Mucosa of rectum (tissue), 2 donors: ENCODE results near the gene ZNF236.
"Not testable (repeated sequence)": the region's sequence is repeated elsewhere in the genome, so short reads cannot be mapped to it uniquely, and the experiment has no call there.

Experiments
- H3K27ac ChIP-seq, 2 donors: one replicate each; pipeline ENCODE4 v1.7.0; 2013; ENCODE audit warnings: inconsistent platforms in 2 of 2, low read depth in 2 of 2, low read length in 2 of 2
- H3K27me3 ChIP-seq, 2 donors: one replicate each; pipeline ENCODE4 v1.7.0; 2013; ENCODE audit warnings: low read length in 2 of 2; ENCODE audit not compliant: control insufficient read depth in 2 of 2, insufficient read depth in 2 of 2
- H3K36me3 ChIP-seq, 2 donors: one replicate each; pipeline ENCODE4 v1.7.0; 2013; ENCODE audit warnings: low read length in 2 of 2; ENCODE audit not compliant: control insufficient read depth in 2 of 2, insufficient read depth in 2 of 2
- H3K4me1 ChIP-seq, 2 donors: one replicate each; pipeline ENCODE4 v1.7.0; 2013; ENCODE audit warnings: low read length in 2 of 2, mild to moderate bottlenecking in 1 of 2; ENCODE audit not compliant: control insufficient read depth in 2 of 2, insufficient read depth in 2 of 2
- H3K4me3 ChIP-seq, 2 donors: one replicate each; pipeline ENCODE4 v1.7.0; 2013; ENCODE audit warnings: low read length in 2 of 2
- H3K9ac ChIP-seq, 2 donors: one replicate each; pipeline ENCODE4 v1.7.0; 2013; ENCODE audit warnings: low read length in 2 of 2, low read depth in 1 of 2, mild to moderate bottlenecking in 1 of 2
- H3K9me3 ChIP-seq, 2 donors: one replicate each; pipeline ENCODE4 v1.7.0; 2013; ENCODE audit warnings: low read length in 2 of 2; ENCODE audit not compliant: control insufficient read depth in 2 of 2
- donor health status: healthy.
- donor health status: Normal muscosa, but diverticular disease.

ZNF236 gene

GRCh38 chr18:76967299-76967698 lies 144.9 kb downstream of the ZNF236 start:
- H3K4me3 ChIP-seq, H3K4me1 ChIP-seq, H3K9ac ChIP-seq, H3K27me3 ChIP-seq, H3K9me3 ChIP-seq, H3K36me3 ChIP-seq, H3K27ac ChIP-seq: not testable (repeated sequence)

- no peaks in the 10 kb centered on the region for H3K27me3 ChIP-seq
These were observed 145.5 kb downstream of the ZNF236 start for GRCh38 chr18:76967721-76968472.

GRCh38 chr18:76970770-76971559 lies 148.6 kb downstream of the ZNF236 start:
- Histone ChIP-seq H3K9me3 (no peaks in the 10 kb centered on the region), H3K27me3 (no peaks in the 10 kb centered on the region), H3K9ac (no peak overlapping the region), H3K36me3 (peaks cover 4 to 9% of the 10 kb centered on the region in 2 donors), H3K4me3 (no peak overlapping the region), H3K4me1 (peaks cover 0 to under 1% of the 10 kb centered on the region in 2 donors), H3K27ac (no peak overlapping the region)

More at GRCh38 chr18:76967721-76968472, 145.5 kb downstream of the ZNF236 start:
- Histone ChIP-seq H3K9me3 (no peaks in the 10 kb centered on the region), H3K4me1 (peaks cover 2% of the 10 kb centered on the region in 2 donors), H3K36me3 (peaks cover 4 to 9% of the 10 kb centered on the region in 2 donors), H3K9ac (no peak overlapping the region), H3K27ac (no peak overlapping the region), H3K4me3 (no peak overlapping the region)

GRCh38 chr18:76972241-76972640 lies 149.9 kb downstream of the ZNF236 start:
- no peak overlapping the region for H3K27ac ChIP-seq
- H3K4me3 ChIP-seq, result no peak overlapping the region
- H3K9me3 ChIP-seq, result no peaks in the 10 kb centered on the region
- no peak overlapping the region for H3K9ac ChIP-seq
- H3K36me3 ChIP-seq, result peaks cover 4% of the 10 kb centered on the region in 2 donors
- no peaks in the 10 kb centered on the region for H3K27me3 ChIP-seq
- peaks cover 0 to 4% of the 10 kb centered on the region in 2 donors for H3K4me1 ChIP-seq

- Histone ChIP-seq H3K4me1 (peaks cover 6 to 8% of the 10 kb centered on the region in 2 donors), H3K36me3 (peaks cover 4% of the 10 kb centered on the region in 2 donors), H3K9ac (no peak overlapping the region), H3K9me3 (no peaks in the 10 kb centered on the region), H3K4me3 (no peak overlapping the region), H3K27me3 (no peaks in the 10 kb centered on the region), H3K27ac (no peak overlapping the region)
These were observed 150.6 kb downstream of the ZNF236 start for GRCh38 chr18:76972846-76973519.

GRCh38 chr18:76973520-76974266 lies 151.3 kb downstream of the ZNF236 start:
- Histone ChIP-seq H3K27ac (no peak overlapping the region), H3K9me3 (no peaks in the 10 kb centered on the region), H3K9ac (no peak overlapping the region), H3K27me3 (no peaks in the 10 kb centered on the region), H3K4me3 (no peak overlapping the region), H3K36me3 (peaks cover 4% of the 10 kb centered on the region in 2 donors), H3K4me1 (peaks cover 12 to 13% of the 10 kb centered on the region in 2 donors)

- peaks cover 12 to 14% of the 10 kb centered on the region in 2 donors for H3K4me1 ChIP-seq
- H3K36me3 ChIP-seq, result no peaks in the 10 kb centered on the region
- H3K4me3 ChIP-seq, result no peak overlapping the region
- H3K27me3 ChIP-seq, result no peaks in the 10 kb centered on the region
- H3K9ac ChIP-seq, result no peak overlapping the region
- H3K27ac ChIP-seq, result no peak overlapping the region
- no peaks in the 10 kb centered on the region for H3K9me3 ChIP-seq
These were observed 152.0 kb downstream of the ZNF236 start for GRCh38 chr18:76974386-76974785.

- H3K36me3 ChIP-seq, result no peaks in the 10 kb centered on the region
These were observed 153.3 kb downstream of the ZNF236 start for GRCh38 chr18:76975577-76976110.

GRCh38 chr18:76977108-76977621 lies 154.8 kb downstream of the ZNF236 start:
- Histone ChIP-seq H3K4me3 (peak overlapping the region; percentile 65), H3K27me3 (no peaks in the 10 kb centered on the region), H3K9me3 (no peaks in the 10 kb centered on the region), H3K4me1 (peaks cover 20 to 21% of the 10 kb centered on the region in 2 donors), H3K36me3 (no peaks in the 10 kb centered on the region), H3K9ac (peak overlapping the region; percentile 63 to 80), H3K27ac (peak overlapping the region; percentile 83 to 94)

More at GRCh38 chr18:76975577-76976110, 153.3 kb downstream of the ZNF236 start:
- Histone ChIP-seq H3K27me3 (no peaks in the 10 kb centered on the region), H3K4me3 (no peak overlapping the region), H3K27ac (no peak overlapping the region), H3K4me1 (peaks cover 12 to 14% of the 10 kb centered on the region in 2 donors), H3K9me3 (no peaks in the 10 kb centered on the region), H3K9ac (no peak overlapping the region)
